Stimulated activated CD8-positive, alpha-beta memory T cell treated with anti-CD3 and anti-CD28 coated beads, Interleukin-12 subunit alpha, Interleukin-12 subunit beta, amount 100 ng/mL, for 4 hours (primary cell): ENCODE measurements around the gene SENP6.
"Not testable (repeated sequence)": the region's sequence is repeated elsewhere in the genome, so short reads cannot be mapped to it uniquely, and the experiment has no call there.

Source experiments
- DNase-seq: peaks from one replicate; pipeline ENCODE4 v3.0.0-alpha.2; 2020; ENCODE audit warnings: low read depth

The SENP6 gene

DNA sequence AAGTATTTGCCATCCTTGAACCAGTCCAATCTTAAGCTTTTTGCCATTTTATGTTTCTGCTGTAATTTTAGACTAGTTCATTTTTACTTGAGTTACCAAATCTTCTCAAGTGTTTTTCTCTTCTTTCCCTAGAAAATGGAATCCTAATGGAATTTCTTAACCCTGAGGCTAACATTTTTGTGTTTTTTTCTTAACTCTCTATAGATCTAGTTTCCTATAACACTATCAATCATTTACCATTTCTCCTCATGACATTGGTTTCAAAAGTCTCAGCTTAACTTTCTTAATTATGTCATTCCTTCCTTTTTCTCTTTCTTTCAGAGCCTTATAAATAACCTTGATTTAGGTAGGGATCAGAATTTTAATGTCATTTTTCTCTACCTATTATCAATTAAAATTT, 54.8 kb downstream of the SENP6 start:
- DNase-seq = no peak

GRCh38 chr6:75657327-75657726, 55.6 kb downstream of the SENP6 start:
- no peak for DNase-seq

- no peak for DNase-seq
Measured at GRCh38 chr6:75666592-75666991, 64.9 kb downstream of the SENP6 start.

DNA sequence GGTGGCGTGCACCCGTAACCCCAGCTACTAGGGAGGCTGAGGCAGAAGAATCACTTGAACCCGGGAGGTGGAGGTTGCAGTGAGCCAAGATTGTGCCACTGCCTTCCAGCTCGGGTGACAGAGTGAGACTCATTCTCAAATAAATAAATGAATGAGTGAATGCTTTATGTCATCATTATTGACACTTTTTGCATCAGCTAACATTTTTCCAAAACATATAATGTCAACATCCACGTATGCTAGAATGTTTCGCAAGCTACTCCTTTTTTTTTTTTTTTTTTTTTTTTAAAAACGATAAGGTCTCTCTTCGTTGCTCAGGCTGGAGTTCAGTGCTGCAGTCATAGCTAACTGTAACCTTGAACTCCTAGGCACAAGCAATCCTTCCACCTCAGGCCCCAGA, 72.2 kb downstream of the SENP6 start:
- no peak for DNase-seq

GRCh38 chr6:75676377-75676776, 74.7 kb downstream of the SENP6 start:
- DNase-seq = no peak

GRCh38 chr6:75682548-75682947, 80.9 kb downstream of the SENP6 start:
- not testable (repeated sequence) for DNase-seq

- not testable (repeated sequence) for DNase-seq
Measured at GRCh38 chr6:75683005-75683404, 81.3 kb downstream of the SENP6 start.

GRCh38 chr6:75687535-75687934, 85.9 kb downstream of the SENP6 start:
- DNase-seq = not testable (repeated sequence)

GRCh38 chr6:75687937-75688336, 86.3 kb downstream of the SENP6 start:
- DNase-seq = not testable (repeated sequence)

- no peak for DNase-seq
Measured at GRCh38 chr6:75689576-75689975, 87.9 kb downstream of the SENP6 start.

- DNase-seq = no peak
Measured at GRCh38 chr6:75691012-75691411, 89.3 kb downstream of the SENP6 start.

GRCh38 chr6:75693534-75693933, 91.9 kb downstream of the SENP6 start:
- DNase-seq = no peak

GRCh38 chr6:75694406-75694805, 92.7 kb downstream of the SENP6 start:
- DNase-seq = no peak

GRCh38 chr6:75708334-75708733, 106.7 kb downstream of the SENP6 start:
- DNase-seq = not testable (repeated sequence)

DNA sequence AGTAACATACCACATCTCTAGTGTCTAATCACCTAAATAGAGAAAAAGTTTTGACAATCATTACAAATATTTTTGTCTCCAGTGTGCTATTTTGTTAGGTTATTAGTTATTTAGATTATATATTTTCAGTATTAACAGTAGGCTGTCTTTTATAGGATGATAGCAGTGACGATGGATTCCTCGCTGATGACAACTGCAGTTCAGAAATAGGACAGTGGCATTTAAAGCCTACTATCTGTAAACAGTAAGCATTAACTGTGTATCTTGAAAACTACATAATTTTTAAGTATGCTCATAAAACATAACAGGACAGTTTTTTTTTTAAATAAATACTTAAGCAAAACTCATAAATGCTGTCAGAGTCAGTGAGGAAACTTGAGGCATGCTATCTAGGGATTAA, 109.5 kb downstream of the SENP6 start:
- DNase-seq = no peak

GRCh38 chr6:75719133-75719532, 117.5 kb downstream of the SENP6 start:
- DNase-seq = no peak

DNA sequence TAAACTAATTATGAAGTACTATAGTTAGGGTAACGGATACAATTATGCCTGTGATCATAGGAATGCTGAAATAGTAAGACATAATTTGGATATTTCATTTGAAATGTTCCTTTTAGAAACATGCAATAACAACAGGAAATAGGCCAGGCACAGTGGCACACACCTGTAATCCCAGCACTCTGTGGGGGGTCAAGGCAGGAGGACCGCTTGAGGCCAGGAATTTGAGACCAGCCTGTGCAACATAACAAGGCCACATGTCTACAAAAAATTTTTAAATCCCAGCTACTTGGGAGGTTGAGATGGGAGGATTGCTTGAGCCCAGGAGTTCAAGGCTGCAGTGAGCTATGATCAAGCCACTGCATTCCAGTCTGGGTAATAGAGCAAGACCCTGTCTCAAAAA, 121.7 kb downstream of the SENP6 start:
- no peak for DNase-seq

- DNase-seq = no peak
Measured at GRCh38 chr6:75727206-75727605, 125.5 kb downstream of the SENP6 start.

- DNase-seq = not testable (repeated sequence)
Measured at GRCh38 chr6:75731029-75731428, 129.3 kb downstream of the SENP6 start.

DNA sequence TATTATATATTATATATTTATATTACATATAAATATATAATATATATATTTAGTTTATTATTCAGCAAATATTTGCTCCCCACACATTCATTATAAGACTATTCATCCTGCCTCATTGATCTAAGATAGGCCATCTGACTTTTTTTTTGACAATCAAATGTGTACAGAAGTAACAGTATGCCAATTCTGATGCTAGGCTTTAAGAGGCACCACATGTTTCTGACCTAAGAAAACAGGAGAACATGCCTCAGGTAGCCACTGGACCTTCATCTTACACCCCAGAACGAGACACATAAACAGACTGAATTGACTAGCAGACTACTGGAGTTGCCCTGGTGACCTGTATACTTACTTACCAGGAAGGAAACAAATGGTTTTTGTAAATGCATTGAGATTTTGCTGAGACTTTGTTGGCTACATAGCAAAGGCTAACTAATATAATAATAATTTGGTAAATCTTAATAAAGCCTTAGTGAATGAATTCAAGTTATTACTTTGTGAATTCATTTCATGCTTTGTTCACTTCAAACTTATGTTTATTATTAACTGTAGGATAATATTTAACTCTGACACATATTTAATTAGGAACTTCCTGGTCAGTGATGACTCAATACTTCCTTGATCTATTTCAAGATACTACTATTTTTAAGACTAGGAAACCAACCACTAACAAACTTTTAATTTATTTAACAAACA, 134.0 kb downstream of the SENP6 start:
- DNase-seq = no peak

DNA sequence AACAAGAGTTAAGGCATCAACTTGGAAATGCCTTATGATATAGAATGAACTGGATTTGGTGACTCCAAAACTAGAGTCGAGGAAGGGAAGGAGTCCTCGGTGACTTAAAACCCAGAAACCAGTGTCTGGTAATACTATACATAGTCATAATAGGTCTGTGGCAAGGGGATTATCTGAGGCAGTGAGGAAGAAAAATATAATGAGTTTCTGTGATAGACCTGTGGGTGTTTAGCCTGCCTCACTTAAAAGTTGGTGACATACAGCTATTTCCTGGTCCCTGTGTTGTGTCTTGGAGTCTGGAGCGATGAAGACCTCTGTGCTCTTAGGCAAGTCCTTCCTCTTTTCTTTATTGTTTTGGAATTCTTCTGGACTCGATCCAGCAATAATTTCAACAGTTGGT, 142.3 kb downstream of the SENP6 start:
- DNase-seq = no peak

DNA sequence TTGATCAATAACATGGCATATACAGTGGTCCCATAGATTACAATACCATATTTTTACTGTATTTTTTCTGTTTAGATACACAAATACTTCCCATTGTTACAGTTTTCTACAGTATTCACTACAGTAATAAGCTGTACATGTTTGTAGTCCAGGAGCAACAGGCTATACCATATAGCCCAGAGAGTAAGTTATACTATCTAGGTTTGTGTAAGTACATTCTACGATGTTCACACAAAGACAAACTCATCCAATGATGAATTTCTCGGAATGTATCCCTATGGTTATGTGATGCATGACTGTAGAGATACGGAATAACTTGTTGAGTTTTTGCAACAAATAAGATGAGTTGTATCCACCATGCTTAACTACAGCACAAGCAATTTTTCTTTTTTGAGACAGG, 143.7 kb downstream of the SENP6 start:
- no peak for DNase-seq

DNA sequence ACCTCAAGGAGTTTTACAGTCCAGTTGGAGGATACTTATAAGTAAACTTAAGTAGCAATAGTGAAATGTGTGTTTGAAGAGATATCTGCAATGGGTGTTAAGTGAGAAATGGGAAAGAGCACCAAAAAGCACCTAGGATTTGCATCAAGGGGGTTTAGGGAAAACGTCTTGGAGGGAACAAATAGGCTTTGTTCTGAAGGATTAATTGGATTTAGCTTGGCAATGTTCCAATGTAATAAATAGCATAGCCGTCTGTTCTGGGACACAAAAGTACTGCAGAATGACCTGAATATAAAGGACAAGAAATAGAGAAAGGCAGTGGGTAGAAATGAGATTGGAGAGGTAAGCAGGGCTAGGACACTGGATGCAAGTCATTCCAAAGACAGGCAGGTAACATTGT, 144.5 kb downstream of the SENP6 start:
- no peak for DNase-seq
